Keratinocyte (primary cell): ENCODE data around the gene GFAP. TPM values are rescaled to one million over a fixed set of nuclear protein-coding genes. Genes with fewer than 3 reads are reported as not detected.

Experiments used
- DNase-seq: peaks from one replicate; pipeline ENCODE4 v3.0.0-alpha.2; 2011; ENCODE audit warnings: low read depth, missing footprints, low spot score
- FAIRE-seq: peaks from 2 replicates; lab custom pipeline; 2011; peaks lifted over from hg19 to GRCh38; lab: Jason Lieb, UNC
- H2AFZ ChIP-seq: 2 replicates; pipeline ENCODE4 v1.6.0; 2012; ENCODE audit warnings: low read length, control low read depth, inconsistent platforms; ENCODE audit not compliant: control insufficient read depth
- H3K27ac ChIP-seq: 2 replicates; pipeline ENCODE4 v1.5.1; 2011; ENCODE audit warnings: low read length; ENCODE audit not compliant: control insufficient read depth, insufficient read depth
- H3K27me3 ChIP-seq: 3 replicates; pipeline ENCODE4 v1.6.0; 2011; ENCODE audit warnings: low read length; ENCODE audit not compliant: control insufficient read depth, insufficient read depth; ENCODE audit errors: extremely low read depth
- H3K36me3 ChIP-seq, 2 experiments: 2 replicates in 1 of 2; 3 replicates in 1 of 2; pipeline ENCODE4 v1.5.1; 2011; ENCODE audit warnings: low read length in 2 of 2, mild to moderate bottlenecking in 1 of 2; ENCODE audit not compliant: control insufficient read depth in 2 of 2, insufficient read depth in 2 of 2; ENCODE audit errors: extremely low read depth in 1 of 2
- H3K4me1 ChIP-seq: 3 replicates; pipeline ENCODE4 v1.5.1; 2011; ENCODE audit warnings: low read length; ENCODE audit not compliant: control insufficient read depth, insufficient read depth; ENCODE audit errors: extremely low read depth
- H3K4me2 ChIP-seq: 3 replicates; pipeline ENCODE4 v1.6.0; 2011; ENCODE audit warnings: low read depth, low read length; ENCODE audit not compliant: control insufficient read depth, insufficient read depth; ENCODE audit errors: extremely low read depth
- H3K4me3 ChIP-seq, 3 experiments: fragments of 200-600 bp in 1 of 3; sonication (generic) in 1 of 3; 2 replicates in 2 of 3; 3 replicates in 1 of 3; pipeline ENCODE4 v1.5.1; 2011 to 2016; ENCODE audit warnings: low read length in 3 of 3, mild to moderate bottlenecking in 3 of 3, control low read depth in 2 of 3, inconsistent platforms in 1 of 3, low read depth in 1 of 3, mixed read lengths in 1 of 3, mixed run types in 1 of 3, moderate library complexity in 1 of 3; ENCODE audit not compliant: control insufficient read depth in 2 of 3, insufficient read depth in 2 of 3; ENCODE audit errors: extremely low read depth in 1 of 3
- H3K79me2 ChIP-seq: 2 replicates; pipeline ENCODE4 v1.6.0; 2012; ENCODE audit warnings: low read length; ENCODE audit not compliant: control insufficient read depth, insufficient read depth
- H3K9ac ChIP-seq: 3 replicates; pipeline ENCODE4 v1.6.0; 2011; ENCODE audit warnings: low read length; ENCODE audit not compliant: control insufficient read depth, insufficient read depth; ENCODE audit errors: extremely low read depth
- H3K9me1 ChIP-seq: 3 replicates; pipeline ENCODE4 v1.6.0; 2011; ENCODE audit warnings: low read length; ENCODE audit not compliant: control insufficient read depth, insufficient read depth; ENCODE audit errors: extremely low read depth
- H3K9me3 ChIP-seq: 2 replicates; pipeline ENCODE4 v1.5.1; 2012; ENCODE audit warnings: low read depth, low read length; ENCODE audit not compliant: control insufficient read depth
- H4K20me1 ChIP-seq: 3 replicates; pipeline ENCODE4 v1.6.0; 2011; ENCODE audit warnings: low read length; ENCODE audit not compliant: control insufficient read depth, insufficient read depth; ENCODE audit errors: extremely low read depth
- CTCF ChIP-seq, 3 experiments: IDR thresholded peaks in 1 of 3; conservative IDR thresholded peaks in 1 of 3; optimal IDR thresholded peaks in 1 of 3; 2 replicates in 2 of 3; 3 replicates in 1 of 3; pipeline versions ENCODE3 to v1.5.1; 2011; ENCODE audit warnings: low read length in 3 of 3, mild to moderate bottlenecking in 3 of 3, moderate library complexity in 2 of 3, control low read depth in 1 of 3, inconsistent platforms in 1 of 3; ENCODE audit not compliant: insufficient read depth in 2 of 3; ENCODE audit errors: extremely low read depth in 1 of 3
- EZH2 ChIP-seq: IDR thresholded peaks from one replicate; pipeline ENCODE4 v1.6.1; 2012; ENCODE audit warnings: inconsistent platforms, mild to moderate bottlenecking, low read length, moderate library complexity
- dilution Hi-C: fragments of 300-500 bp; cut with MboI; formaldehyde crosslinking; loops from one replicate; pipeline ENCODE4 v1.7.0; 2020; ENCODE audit warnings: low sequenced_read_pairs; ENCODE audit not compliant: extremely low pct_ligation_motif_present
- polyA plus RNA-seq, 5 experiments: library from polyadenylated mRNA; depleted of rRNA in 3 of 5; stranded (reverse) in 3 of 5; stranded (forward) in 1 of 5; unstranded in 1 of 5; fragments of >200 nt; gene quantifications; 1 replicate in 1 of 5; 2 replicates in 3 of 5; 3 replicates in 1 of 5; pipeline versions ENCODE4 v1.2.1 to v1.2.3, GENCODE V29; 2011 to 2012; ENCODE audit warnings: missing spikeins in 2 of 5, low read depth in 1 of 5, low replicate concordance in 1 of 5

The GFAP gene
- polyA plus RNA-seq, 1 donor (not counting 4 experiments of a cell fraction or from before 2014, with no cell fraction given): 0.14 TPM

- Histone ChIP-seq H2AFZ (no peak overlapping the region), H3K4me3 (no peak overlapping the region), H3K4me1 (peaks cover 29% of the 10 kb centered on the region), H4K20me1 (no peaks in the 10 kb centered on the region), H3K79me2 (no peaks in the 10 kb centered on the region), H3K4me2 (no peak overlapping the region), H3K9me3 (no peaks in the 10 kb centered on the region), H3K36me3 (no peaks in the 10 kb centered on the region), H3K9ac (no peak overlapping the region), H3K27ac (no peak overlapping the region), H3K27me3 (no peaks in the 10 kb centered on the region), H3K9me1 (peaks cover 2% of the 10 kb centered on the region)
- TF ChIP-seq EZH2 (no peak), CTCF (optimal IDR thresholded peaks at IDR 0.05 in 1 of 3, IDR thresholded peaks at IDR 0.05 in 1 of 3, conservative IDR thresholded peaks at IDR 0.05 in 1 of 3; ENCODE audit: extremely low read depth in 1 of 3, insufficient read depth in 2 of 3, low read length in 3 of 3) (no peak)
- dilution Hi-C loops: loop anchor here (25.0 kb wide), 1 partner anchor 92 kb away; no protein-coding TSS in a partner anchor
- FAIRE-seq (no peak), DNase-seq (no peak)
Observed at GRCh38 chr17:44920565-44920940, 5.3 kb upstream of the GFAP start.

GRCh38 chr17:44919885-44920564 lies 4.7 kb upstream of the GFAP start:
- TF ChIP-seq CTCF (optimal IDR thresholded peaks at IDR 0.05 in 1 of 3, IDR thresholded peaks at IDR 0.05 in 1 of 3, conservative IDR thresholded peaks at IDR 0.05 in 1 of 3; ENCODE audit: extremely low read depth in 1 of 3, insufficient read depth in 2 of 3, low read length in 3 of 3) (peak; percentile 82 to 95 (median 88)), EZH2 (no peak)
- H3K9me3 ChIP-seq: no peaks in the 10 kb centered on the region
- no peak overlapping the region for H3K4me2 ChIP-seq
- H3K4me1 ChIP-seq: peaks cover 29% of the 10 kb centered on the region
- no peak overlapping the region for H3K9ac ChIP-seq
- peaks cover 2% of the 10 kb centered on the region for H3K9me1 ChIP-seq
- H3K4me3 ChIP-seq: no peak overlapping the region
- FAIRE-seq: peak; percentile 93
- H3K27ac ChIP-seq: no peak overlapping the region
- DNase-seq: no peak
- H2AFZ ChIP-seq: no peak overlapping the region
- dilution Hi-C loops: loop anchor here (25.0 kb wide), 1 partner anchor 92 kb away; no protein-coding TSS in a partner anchor
- no peaks in the 10 kb centered on the region for H4K20me1 ChIP-seq
- no peaks in the 10 kb centered on the region for H3K36me3 ChIP-seq
- no peaks in the 10 kb centered on the region for H3K79me2 ChIP-seq
- H3K27me3 ChIP-seq: no peaks in the 10 kb centered on the region
